HG03135 (cell line): ENCODE data around the gene NELFB.

Experiments used
- ATAC-seq: cut with Tn5 transposase; IDR thresholded peaks from one replicate; pipeline ENCODE4 v1.9.1; 2021; ENCODE audit warnings: mild to moderate bottlenecking, moderate library complexity; ENCODE audit not compliant: unreplicated experiment

Gene NELFB

GRCh38 chr9:137311986-137312851 is 57.1 kb downstream of the NELFB start:
- ATAC-seq: no peak

DNA sequence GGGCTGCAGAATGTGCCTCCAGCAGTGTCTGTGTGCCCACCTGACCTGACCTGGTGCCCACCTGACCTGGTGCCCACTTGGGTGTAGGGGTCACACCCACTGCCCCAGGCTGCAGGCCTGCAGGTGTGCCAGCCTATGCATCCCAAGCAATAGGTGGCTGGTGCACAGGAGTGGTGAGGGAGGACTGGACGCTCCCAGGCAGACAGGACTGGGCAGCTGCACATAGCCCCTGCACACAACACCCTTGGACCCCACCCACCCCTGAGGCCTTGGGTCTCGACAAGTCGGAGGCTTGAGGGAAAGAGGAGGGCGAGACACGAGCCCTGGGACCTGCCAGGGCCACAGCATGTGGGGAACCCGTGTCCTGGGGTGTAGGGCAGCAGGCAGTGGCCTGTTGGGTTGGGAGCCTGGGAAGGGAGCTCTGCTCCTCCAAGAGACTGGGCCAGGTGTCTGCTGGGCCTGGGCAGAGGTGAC is 57.8 kb downstream of the NELFB start:
- ATAC-seq: no peak

DNA sequence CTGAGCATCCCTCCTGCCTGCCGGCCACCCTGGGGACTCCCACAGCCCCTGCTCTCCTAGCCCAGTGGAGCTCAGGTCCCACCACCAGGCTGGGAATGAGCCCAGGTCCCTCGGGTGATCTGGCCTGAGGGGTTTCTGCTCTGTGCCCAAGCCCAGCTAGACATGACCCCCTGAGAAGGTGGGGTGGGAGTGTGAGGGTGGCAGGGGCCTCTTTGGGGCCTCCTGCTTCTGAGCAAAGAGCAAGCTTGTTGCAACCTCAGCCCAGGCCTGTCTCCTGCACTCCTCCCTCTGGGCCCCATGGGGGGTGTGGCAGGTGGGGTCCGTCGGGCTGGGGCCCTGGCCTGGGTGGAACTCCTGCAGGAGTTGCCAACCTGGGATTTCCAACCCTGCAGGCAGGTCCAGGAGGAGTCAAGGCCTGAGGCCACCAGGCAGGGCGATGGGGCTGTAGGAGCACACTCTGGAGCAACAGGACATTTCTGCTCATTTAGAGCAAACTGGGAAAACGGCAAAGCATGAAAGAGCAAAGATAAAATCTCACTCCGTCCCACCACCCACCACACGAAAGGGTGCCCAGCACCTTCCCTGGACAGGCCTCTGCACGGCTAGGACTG is 58.3 kb downstream of the NELFB start:
- no peak for ATAC-seq

GRCh38 chr9:137313956-137314560 is 58.9 kb downstream of the NELFB start:
- ATAC-seq: no peak

DNA sequence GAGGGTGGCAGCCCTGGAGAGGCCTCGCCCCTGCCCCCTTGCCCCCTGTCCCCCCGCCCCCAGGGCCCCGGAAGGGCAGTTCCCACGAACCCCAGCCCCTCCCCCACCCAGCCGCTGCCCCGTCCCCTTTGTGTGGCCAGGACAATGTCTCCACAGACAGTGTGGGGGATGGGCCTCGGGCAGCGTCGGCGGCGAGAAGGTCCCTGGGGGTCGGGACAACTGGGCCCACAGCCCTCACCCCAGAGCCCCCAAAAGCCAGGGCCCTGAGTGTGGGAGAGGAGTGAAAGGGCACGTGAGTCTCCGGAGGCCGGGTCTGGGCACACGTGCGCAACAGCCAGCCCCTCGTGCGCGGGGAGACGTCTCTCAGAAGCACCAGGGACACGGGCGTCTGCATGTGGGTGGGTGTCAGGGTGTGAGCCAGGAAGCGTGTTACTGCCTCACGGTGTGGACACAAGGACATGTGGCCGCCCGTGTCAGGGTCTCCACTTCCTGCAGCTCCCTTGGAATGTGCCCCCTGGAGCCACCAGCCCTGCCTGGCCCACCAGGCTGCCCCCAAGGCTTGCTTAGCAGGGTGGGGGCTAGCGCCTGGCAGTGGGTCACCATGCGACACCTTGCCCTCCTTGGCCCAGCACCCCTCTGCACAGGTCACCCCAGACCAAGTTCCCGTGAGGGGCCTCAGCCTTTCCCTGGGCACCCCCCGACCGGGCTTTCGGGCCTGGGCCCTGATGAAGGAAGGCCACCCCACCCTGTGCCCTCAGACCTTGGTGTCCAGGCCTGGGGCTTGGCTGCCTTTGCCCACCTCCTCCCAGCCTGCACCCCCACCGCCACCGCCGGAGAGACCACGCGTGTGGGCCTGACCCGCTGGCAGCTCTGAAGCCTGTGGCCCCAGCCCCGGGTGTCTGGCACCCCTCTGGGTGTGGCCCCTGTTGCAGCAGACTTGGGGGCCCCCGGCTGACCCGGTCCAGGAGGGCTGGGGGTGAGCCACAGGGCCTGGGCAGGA is 59.7 kb downstream of the NELFB start:
- no peak for ATAC-seq

GRCh38 chr9:137315581-137316011 is 60.5 kb downstream of the NELFB start:
- no peak for ATAC-seq

GRCh38 chr9:137316012-137316981 is 61.2 kb downstream of the NELFB start:
- no peak for ATAC-seq

DNA sequence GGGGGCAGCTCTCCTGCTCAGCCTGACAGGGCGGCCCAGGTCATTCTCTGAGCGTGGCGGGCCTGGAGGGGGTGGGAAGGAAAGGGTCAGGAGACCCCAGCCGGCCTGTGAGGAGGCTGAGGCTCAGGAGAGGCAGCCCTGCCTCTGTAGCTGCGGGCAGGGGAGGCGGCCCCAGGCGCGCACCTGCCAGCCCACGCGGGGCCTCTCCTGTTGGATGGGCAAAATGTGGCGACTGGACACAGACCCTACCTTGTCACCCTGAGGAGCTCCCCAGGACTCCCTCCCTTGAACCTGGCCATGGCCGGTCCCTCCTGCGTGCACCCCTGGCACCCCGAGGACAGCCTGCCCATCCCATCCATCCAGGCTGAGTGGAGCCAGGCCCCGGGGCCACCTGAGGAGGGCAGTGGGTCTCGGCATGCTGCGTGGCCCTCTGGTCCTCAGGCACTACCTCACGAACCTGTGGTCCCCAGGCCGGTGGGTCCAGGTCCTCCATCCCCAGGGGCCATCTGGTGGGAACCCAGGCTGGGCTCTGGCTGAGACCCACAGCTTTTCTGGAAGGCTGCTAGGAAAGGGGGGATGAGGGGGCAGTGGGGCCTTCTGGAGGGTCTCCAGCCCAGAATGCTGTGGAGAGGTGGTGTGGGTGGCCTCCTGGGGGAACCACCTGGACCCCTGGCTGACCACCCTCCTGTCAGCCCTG is 62.0 kb downstream of the NELFB start:
- ATAC-seq: no peak

DNA sequence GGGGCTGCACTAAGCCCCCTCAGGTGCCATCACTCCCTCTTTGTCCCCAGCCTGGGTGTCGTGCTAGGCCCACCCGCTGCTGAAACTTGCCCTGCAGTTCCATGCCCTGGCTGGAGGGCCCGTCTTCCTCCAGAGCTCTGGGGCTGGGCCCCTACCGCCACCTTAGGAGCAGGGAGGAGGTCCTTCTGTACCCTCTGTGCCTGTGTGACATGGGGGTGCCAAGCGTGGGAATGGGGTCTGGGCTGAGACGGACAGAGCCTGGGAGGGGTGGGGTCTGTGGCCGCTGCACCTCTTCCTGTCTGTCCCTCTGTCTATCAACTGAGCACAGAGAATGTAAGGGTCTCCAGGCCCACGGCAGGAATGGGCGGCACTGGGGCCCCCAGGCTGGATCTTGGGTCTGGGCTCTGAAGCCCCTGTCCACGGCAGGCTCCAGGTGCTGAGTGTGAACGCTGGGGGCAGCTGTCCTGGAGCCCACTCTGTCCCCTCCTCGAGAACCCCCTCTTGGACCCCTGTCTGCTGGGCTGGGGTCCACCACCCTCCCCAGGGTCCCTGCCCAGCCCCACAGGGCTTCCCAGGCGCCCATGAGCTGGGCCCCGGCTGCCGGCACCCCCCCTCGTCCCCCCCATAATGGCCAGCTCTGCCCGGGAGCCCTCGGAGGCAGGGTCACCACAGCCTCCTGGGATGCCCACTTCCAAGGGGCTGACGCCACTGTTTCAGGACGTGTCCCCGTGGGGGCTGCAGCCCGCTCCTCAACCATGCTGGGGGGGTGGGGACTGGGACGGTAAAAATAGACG is 62.8 kb downstream of the NELFB start:
- ATAC-seq: no peak

DNA sequence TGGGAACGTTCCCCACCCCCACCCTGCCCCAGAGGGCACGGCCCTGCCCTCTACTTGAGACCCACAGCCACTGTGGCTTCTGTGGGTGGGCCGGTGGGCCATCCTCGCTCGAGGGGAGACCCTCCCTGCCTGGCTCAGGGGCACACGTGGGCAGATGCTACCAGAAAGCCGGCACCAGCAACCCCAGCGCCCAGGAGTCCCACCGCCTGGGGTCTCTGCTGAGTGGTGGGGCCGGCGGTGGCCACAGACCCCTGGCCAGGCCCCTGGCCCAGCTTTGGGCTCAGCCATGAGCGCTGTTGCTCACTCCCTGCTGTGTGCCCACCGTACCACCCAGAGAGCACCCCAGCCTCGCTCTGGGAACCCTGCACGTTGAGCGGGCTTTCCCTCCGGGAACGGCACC is 63.5 kb downstream of the NELFB start:
- no peak for ATAC-seq

DNA sequence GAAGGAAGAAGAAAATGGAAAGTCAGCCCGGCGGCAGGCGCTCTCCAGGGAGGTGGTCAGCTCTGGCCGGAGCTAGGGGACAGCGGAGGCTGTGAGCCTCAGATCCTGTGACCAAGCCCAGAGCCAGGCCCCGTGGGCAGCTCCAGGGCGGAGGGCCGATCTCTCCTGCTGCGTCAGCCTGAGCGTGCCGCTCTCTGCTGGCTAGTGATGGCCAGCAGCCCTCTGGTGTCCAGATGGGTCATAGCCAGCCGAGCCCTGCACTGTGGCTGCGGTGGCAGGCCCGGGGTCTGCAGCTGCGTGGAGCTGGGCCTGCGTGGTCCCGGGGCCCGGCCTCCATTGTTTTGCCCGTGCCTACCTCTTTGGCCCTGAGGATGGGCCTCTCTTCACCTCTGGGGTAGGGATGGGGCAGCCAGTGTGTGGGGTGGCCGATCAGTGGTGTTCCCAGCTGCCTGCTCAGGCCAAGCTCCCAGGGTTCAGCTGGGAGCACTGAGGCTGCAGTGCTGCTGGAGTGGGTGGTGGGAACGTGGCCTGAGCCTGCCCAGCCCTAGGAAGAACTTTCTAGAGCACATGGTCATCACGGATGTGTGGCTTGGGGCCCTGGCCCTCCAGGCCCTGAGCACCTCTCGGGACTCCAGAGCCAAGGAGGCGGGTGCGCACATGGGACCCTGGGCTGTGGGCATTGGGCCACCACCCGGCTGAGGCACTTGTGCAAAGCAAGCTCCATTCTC is 64.0 kb downstream of the NELFB start:
- no peak for ATAC-seq

- ATAC-seq: no peak
Observed at GRCh38 chr9:137319739-137320551, 64.8 kb downstream of the NELFB start.

GRCh38 chr9:137320555-137321384 is 65.6 kb downstream of the NELFB start:
- no peak for ATAC-seq

DNA sequence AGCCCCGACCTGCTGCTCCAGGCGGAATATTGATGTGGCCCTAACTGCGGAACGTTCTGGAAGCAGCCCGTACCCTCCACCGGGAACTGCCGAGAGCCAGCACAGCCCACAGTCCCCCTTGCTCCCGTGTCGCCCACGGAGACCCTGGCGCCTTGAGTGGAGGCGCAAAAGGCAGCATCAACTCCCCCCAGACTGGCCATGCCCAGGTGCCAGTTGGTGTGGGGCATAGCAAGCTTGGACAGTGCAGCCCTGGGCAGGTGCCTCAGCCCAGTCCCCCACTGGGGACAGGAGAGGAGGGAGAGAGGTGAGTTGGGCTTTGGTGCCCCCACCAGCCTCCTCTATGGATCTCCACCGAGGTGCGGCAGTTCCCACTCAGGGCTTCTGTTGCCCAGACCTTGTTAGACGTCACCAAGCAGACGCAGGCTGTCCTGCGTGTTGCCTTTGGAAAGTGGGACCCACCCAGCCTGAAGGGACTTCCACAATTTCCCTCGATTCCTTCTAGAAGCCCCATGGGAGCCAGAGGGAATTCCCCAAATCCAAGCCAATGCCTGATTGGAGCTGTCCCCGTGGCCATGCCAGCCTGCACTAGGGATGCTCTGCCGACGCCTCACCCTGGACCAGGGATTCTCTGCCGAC is 66.7 kb downstream of the NELFB start:
- ATAC-seq: no peak
